Tibial artery (tissue), 4 donors: Measurements from ENCODE around the gene ZBTB5.

Experiments
- DNase-seq, 2 donors: peaks; one replicate each; pipeline ENCODE4 v3.0.0-alpha.2; 2019
- H3K27ac ChIP-seq, 2 donors: fragments of 200-600 bp; sonication (generic) in 1 of 2; 1 replicate in 1 of 2; 2 replicates in 1 of 2; pipeline ENCODE4 v1.5.1; 2018 to 2019; ENCODE audit warnings: mild to moderate bottlenecking in 1 of 2
- H3K27me3 ChIP-seq, 2 donors: fragments of 200-600 bp; sonication (generic) in 1 of 2; one replicate each; pipeline versions ENCODE4 v1.5.1 to v1.6.0; 2016 to 2019
- H3K36me3 ChIP-seq, 3 donors: fragments of 200-600 bp; sonication (generic) in 2 of 3; one replicate each; pipeline ENCODE4 v1.5.1; 2016 to 2019; ENCODE audit warnings: mild to moderate bottlenecking in 2 of 3
- H3K4me1 ChIP-seq, 4 donors: fragments of 200-600 bp; sonication (generic) in 2 of 4; 1 replicate in 3 of 4; 2 replicates in 1 of 4; pipeline ENCODE4 v1.5.1; 2016 to 2019
- H3K4me3 ChIP-seq, 2 donors: fragments of 200-600 bp; sonication (generic) in 1 of 2; 1 replicate in 1 of 2; 2 replicates in 1 of 2; pipeline ENCODE4 v1.5.1; 2018 to 2019; ENCODE audit warnings: mild to moderate bottlenecking in 2 of 2
- H3K9me3 ChIP-seq, 3 donors: fragments of 200-600 bp; sonication (generic) in 1 of 3; one replicate each; pipeline ENCODE4 v1.5.1; 2016 to 2019
- intact Hi-C: fragments of 100-400 bp; cut with DNase I; formaldehyde crosslinking; loops from one replicate; pipeline ENCODE4 v1.15.0; 2023; ENCODE audit warnings: low total_unique reads
- TF ChIP-seq, protein P1 (sequence below), 2 experiments: fragments of 200-600 bp in 1 of 2; fragments of 450-650 bp in 1 of 2; IDR thresholded peaks; one replicate each; pipeline ENCODE4 v1.5.1; 2017 to 2019; ENCODE audit warnings: antibody characterized with exemption in 2 of 2, mild to moderate bottlenecking in 1 of 2, moderate library complexity in 1 of 2

ZBTB5 gene

DNA sequence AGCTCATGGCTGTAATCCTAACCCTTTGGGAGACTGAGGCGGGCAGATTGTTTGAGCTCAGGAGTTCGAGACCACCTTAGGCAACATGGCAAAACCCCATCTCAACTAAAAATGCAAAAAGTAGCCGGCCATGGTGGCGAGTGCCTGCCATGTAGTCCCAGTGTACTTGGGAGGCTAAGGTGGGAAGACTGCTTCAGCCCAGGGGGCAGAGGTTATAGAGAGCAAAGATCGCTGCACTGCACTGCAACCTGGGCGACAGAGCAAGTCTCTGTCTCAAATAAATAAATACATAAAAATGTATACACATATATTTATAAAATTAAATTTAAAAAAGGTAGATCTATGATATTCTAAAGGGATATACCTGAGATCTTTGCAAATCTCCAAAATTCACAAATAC is 19.4 kb downstream of the ZBTB5 start:
- H3K27me3 ChIP-seq = no peaks in the 10 kb centered on the region
- H3K9me3 ChIP-seq = no peaks in the 10 kb centered on the region
- peaks cover 16 to 30% (median 29%) of the 10 kb centered on the region in 3 donors for H3K36me3 ChIP-seq
- no peak for DNase-seq
- H3K4me3 ChIP-seq = no peak overlapping the region
- intact Hi-C loops = no loop called here
- H3K4me1 ChIP-seq = peaks cover 0 to 4% (median 0%) of the 10 kb centered on the region in 4 donors
- no peak overlapping the region for H3K27ac ChIP-seq
- TF ChIP-seq, protein P1, sequence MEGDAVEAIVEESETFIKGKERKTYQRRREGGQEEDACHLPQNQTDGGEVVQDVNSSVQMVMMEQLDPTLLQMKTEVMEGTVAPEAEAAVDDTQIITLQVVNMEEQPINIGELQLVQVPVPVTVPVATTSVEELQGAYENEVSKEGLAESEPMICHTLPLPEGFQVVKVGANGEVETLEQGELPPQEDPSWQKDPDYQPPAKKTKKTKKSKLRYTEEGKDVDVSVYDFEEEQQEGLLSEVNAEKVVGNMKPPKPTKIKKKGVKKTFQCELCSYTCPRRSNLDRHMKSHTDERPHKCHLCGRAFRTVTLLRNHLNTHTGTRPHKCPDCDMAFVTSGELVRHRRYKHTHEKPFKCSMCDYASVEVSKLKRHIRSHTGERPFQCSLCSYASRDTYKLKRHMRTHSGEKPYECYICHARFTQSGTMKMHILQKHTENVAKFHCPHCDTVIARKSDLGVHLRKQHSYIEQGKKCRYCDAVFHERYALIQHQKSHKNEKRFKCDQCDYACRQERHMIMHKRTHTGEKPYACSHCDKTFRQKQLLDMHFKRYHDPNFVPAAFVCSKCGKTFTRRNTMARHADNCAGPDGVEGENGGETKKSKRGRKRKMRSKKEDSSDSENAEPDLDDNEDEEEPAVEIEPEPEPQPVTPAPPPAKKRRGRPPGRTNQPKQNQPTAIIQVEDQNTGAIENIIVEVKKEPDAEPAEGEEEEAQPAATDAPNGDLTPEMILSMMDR (IDR thresholded peaks at IDR 0.05) = no peak

DNA sequence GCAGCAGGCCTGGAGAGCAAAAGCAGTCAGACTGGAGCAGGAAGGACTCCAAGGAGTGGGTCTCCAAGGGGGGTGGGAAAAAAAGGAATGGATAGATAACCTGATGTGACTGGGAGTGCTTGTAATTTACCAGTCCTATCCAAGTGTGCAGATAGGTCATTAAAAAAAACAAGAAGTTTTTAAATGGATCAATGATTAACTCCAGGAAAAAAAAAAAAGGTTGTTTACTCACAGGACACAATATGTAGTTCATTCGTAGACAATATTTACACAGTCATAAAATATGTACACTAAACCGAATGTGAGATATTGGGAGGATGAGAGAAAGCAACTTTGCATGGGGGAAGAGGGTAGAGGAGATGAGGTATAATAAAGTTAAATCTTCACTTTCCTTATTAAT is 20.4 kb downstream of the ZBTB5 start:
- Histone ChIP-seq H3K27me3 (no peaks in the 10 kb centered on the region), H3K4me1 (peaks cover 0 to 4% (median 0%) of the 10 kb centered on the region in 4 donors), H3K36me3 (peaks cover 25 to 39% (median 32%) of the 10 kb centered on the region in 3 donors), H3K4me3 (no peak overlapping the region), H3K9me3 (no peaks in the 10 kb centered on the region), H3K27ac (no peak overlapping the region)
- intact Hi-C loops = no loop called here
- no peak for DNase-seq
- TF ChIP-seq, protein P1 (IDR thresholded peaks at IDR 0.05) = no peak

DNA sequence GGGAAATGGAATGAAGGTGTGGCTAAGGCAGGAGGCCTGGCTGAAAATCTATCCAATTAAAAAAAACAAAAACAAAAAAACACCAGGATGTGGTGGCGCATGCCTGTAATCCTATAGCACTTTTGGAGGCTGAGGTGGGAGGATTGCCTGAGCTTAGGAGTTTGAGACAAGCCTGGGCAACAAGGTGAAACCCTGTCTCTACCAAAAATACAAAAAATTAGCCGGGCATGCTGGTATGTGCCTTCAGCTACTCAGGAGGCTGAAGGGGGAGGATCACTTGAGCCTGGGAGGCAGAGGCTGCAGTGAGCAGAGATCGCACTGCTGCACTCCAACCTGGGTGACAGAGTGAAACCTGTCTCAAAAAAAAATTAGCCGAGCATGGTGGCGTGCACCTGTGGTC is 21.7 kb downstream of the ZBTB5 start:
- H3K4me3 ChIP-seq = no peak overlapping the region
- H3K36me3 ChIP-seq = peaks cover 30 to 53% (median 42%) of the 10 kb centered on the region in 3 donors
- H3K27me3 ChIP-seq = no peaks in the 10 kb centered on the region
- peaks cover 0 to 4% (median 0%) of the 10 kb centered on the region in 4 donors for H3K4me1 ChIP-seq
- no peaks in the 10 kb centered on the region for H3K9me3 ChIP-seq
- H3K27ac ChIP-seq = no peak overlapping the region
- DNase-seq = no peak
- intact Hi-C loops = no loop called here
- TF ChIP-seq, protein P1 (IDR thresholded peaks at IDR 0.05) = no peak

DNA sequence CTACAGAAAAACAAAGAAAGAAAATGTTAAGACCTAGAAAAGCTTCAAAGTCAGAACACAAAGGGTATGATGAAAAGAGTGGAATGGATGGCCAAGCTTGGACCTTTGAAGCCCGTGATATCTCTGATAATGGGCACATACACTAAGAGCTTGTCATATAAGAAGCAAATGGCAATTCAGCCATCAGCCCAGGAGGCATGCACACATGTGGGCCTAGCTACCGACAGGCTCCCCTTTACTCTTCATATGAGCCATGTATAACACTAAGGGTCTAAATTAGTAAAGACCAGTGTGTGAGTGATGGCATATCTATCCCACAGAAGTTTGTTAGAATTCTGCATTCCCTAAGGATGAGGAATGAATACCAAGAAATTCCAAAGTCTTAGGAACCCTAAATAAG is 22.7 kb downstream of the ZBTB5 start:
- Histone ChIP-seq H3K27me3 (no peaks in the 10 kb centered on the region), H3K4me3 (no peak overlapping the region), H3K4me1 (peaks cover 0 to 4% (median 0%) of the 10 kb centered on the region in 4 donors), H3K27ac (no peak overlapping the region), H3K9me3 (no peaks in the 10 kb centered on the region), H3K36me3 (peaks cover 40 to 63% (median 51%) of the 10 kb centered on the region in 3 donors)
- intact Hi-C loops = no loop called here
- TF ChIP-seq, protein P1 (IDR thresholded peaks at IDR 0.05) = no peak
- DNase-seq = no peak

DNA sequence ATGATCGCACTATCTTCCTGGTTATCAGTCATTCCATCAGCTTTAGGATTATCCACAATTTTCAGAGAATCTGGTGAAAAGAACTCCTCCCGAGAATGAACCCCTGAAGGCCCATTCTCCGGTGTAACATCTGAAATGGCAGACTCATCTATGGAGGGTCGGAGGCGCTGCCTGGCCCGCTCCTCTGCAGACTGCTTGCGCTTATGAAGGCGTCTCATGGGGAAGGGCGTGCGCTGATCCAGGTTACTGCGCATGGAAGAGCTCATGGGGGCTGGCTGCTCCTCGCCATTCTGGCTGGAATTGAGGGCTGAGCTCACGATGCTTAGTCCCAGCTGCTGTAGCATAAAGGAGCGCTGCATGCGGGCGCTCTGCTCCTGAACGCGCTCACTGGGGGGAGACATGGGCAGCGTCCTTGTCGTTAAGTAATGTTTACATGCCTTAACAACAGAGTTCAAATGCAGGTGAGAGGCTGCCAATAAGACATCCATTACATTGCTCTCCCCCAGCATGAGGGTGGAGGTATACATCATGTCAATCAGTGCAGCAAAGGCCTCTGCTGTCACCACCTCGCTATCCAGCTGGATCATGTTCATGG is 23.4 kb downstream of the ZBTB5 start:
- no peak for DNase-seq
- Histone ChIP-seq H3K4me3 (no peak overlapping the region), H3K9me3 (no peaks in the 10 kb centered on the region), H3K27me3 (no peaks in the 10 kb centered on the region), H3K36me3 (peaks cover 46 to 66% (median 58%) of the 10 kb centered on the region in 3 donors), H3K27ac (no peak overlapping the region), H3K4me1 (peaks cover 0 to 4% (median 0%) of the 10 kb centered on the region in 4 donors)
- TF ChIP-seq, protein P1 (IDR thresholded peaks at IDR 0.05) = no peak
- intact Hi-C loops = no loop called here
